ENCODE data around the gene CLIC6. TPM values are rescaled to one million over a fixed set of nuclear protein-coding genes. Genes with fewer than 3 reads are reported as not detected.

Gene CLIC6
- total RNA-seq, 3 donors from 2014 or later: 0.96 to 4.8 (median 3.0) TPM

GRCh38 chr21:34730194-34730593, 61.4 kb downstream of the CLIC6 start:
- intact Hi-C loops (cut with DNase I, micrococcal nuclease): no loop called here

DNA sequence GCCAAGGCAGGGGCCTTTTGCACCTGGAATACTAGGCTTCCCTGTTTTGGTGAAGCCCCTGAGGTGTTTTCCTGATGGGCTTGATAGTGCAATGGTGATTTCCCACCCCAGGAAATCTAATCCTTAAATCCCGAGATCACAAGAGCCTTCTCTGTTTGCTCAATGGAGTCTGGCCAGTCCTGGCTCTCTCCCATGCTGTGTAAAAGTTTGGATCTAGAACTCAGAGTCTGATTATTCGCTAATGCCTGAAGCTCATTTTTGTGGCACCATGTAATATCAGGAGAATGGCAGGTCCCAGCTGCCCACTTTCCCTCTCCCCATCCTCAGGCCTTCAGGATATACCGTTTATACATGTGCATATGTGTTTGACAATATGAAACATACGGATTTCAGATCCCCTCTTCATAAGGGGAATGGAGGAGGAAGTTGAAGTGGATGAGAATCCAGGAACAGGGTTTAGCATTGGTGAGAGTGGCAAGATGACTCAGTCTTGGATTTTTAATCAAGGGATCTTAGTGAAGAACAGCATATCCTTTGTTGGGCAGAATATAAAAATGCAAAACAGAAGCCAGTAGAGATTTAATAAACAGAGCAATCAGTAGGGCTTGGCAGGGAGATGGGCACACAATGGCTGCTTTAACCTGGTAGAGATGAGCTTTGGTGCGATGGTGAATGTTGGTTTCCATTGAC, 62.1 kb downstream of the CLIC6 start:
- Histone ChIP-seq H3K4me1 (ENCODE audit: low read depth) (no peaks in the 10 kb centered on the region), H3K4me3 (no peak overlapping the region), H3K36me3 (ENCODE audit: low read depth) (no peaks in the 10 kb centered on the region), H3K9me3 (no peaks in the 10 kb centered on the region)
- intact Hi-C loops (cut with DNase I, micrococcal nuclease): no loop called here
- TF ChIP-seq CTCF (IDR thresholded peaks at IDR 0.05): no peak
- ATAC-seq: no peak
- no peak for DNase-seq

More at GRCh38 chr21:34730194-34730593, 61.4 kb downstream of the CLIC6 start:
- no peak for DNase-seq
- TF ChIP-seq CTCF (IDR thresholded peaks at IDR 0.05): no peak
- H3K9me3 ChIP-seq: no peaks in the 10 kb centered on the region
- no peaks in the 10 kb centered on the region for H3K4me1 ChIP-seq (ENCODE audit: low read depth)
- H3K36me3 ChIP-seq (ENCODE audit: low read depth): no peaks in the 10 kb centered on the region
- no peak for ATAC-seq
- no peak overlapping the region for H3K4me3 ChIP-seq

DNA sequence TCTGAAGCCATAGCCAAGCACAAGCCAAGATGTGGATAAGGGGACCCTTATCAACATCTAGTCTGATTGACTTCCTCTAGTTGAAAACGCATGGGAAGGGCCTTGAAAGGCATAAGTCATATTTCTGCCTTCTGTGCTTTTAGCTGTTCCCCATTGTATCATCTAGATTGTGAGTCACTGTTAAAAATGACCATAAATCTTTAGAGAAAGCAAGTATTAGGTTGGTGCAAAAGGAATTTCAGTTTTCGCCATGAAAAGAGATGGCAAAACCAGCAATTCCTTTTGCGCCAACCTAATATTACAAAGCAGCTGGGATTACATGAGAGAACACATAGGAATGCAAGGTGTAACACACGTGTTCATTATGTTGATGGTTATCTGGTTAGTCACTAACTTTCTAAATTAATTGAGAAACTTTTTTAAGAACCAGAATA, 63.6 kb downstream of the CLIC6 start:
- ATAC-seq: no peak
- intact Hi-C loops (cut with DNase I, micrococcal nuclease): no loop called here

DNA sequence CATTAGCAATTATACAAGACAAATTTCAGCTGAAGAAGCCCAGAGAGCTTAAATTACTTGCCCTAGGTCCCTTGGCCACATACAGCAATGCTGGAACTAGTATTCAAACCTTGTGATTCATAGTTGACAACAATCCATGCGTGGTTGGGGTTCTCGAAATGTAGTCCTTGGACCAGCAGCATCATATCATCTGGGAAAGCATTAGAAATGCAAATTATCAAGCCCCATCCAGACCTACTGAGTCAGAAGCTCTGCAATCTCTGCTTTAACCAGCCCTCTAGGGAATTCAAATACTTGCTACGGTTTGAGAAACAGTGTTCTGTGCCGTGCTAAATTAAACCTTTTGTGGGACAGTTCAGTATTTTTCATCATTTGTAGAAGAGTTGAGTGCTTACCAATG, 65.1 kb downstream of the CLIC6 start:
- H3K9me3 ChIP-seq: no peaks in the 10 kb centered on the region
- no peaks in the 10 kb centered on the region for H3K36me3 ChIP-seq (ENCODE audit: low read depth)
- no peak for TF ChIP-seq CTCF (IDR thresholded peaks at IDR 0.05)
- DNase-seq (no peak), ATAC-seq (no peak)
- H3K4me1 ChIP-seq (ENCODE audit: low read depth): no peaks in the 10 kb centered on the region
- intact Hi-C loops (cut with DNase I, micrococcal nuclease): no loop called here
- no peak overlapping the region for H3K4me3 ChIP-seq

More for the DNA sequence above, 63.6 kb downstream of the CLIC6 start:
- Histone ChIP-seq H3K9me3 (no peaks in the 10 kb centered on the region), H3K4me3 (no peak overlapping the region), H3K4me1 (ENCODE audit: low read depth) (no peaks in the 10 kb centered on the region), H3K36me3 (ENCODE audit: low read depth) (no peaks in the 10 kb centered on the region)
- DNase-seq: no peak
- no peak for TF ChIP-seq CTCF (IDR thresholded peaks at IDR 0.05)

DNA sequence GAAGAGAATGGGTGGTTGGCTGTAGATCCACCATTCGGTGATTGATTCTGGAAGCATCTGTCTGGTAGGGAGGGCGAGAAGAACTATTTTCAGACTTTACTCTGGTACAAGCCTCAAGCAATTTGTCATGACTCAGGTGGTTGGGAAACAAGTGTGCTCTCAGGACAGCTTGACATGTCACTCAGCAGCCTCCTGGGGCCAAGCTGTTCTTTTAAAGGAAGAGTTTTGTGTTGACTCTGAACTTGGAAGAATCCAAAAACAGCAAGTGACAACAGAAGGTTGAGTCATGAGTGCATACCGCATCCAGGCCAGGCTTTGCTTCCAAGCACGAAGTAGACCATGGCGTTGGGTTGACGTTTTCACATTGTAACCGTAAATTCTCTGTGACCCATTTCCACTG, 65.9 kb downstream of the CLIC6 start:
- TF ChIP-seq CTCF (IDR thresholded peaks at IDR 0.05): no peak
- H3K36me3 ChIP-seq (ENCODE audit: low read depth): no peaks in the 10 kb centered on the region
- ATAC-seq (no peak), DNase-seq (no peak)
- H3K4me1 ChIP-seq (ENCODE audit: low read depth): no peaks in the 10 kb centered on the region
- no peak overlapping the region for H3K4me3 ChIP-seq
- intact Hi-C loops (cut with DNase I, micrococcal nuclease): no loop called here
- H3K9me3 ChIP-seq: no peaks in the 10 kb centered on the region
